Stimulated activated CD4-positive, alpha-beta T cell treated with anti-CD3 and anti-CD28 coated beads, Interleukin-1b, Interleukin-23, amount 100 ng/mL, for 24 hours (primary cell): Measurements from ENCODE around the gene MFF.
"Not testable (repeated sequence)": the region's sequence is repeated elsewhere in the genome, so short reads cannot be mapped to it uniquely, and the experiment has no call there.

ENCODE experiments used
- DNase-seq, 4 experiments: peaks; one replicate each; pipeline ENCODE4 v3.0.0-alpha.2; 2020; ENCODE audit warnings: low read depth in 4 of 4, low spot score in 1 of 4

MFF gene

DNA sequence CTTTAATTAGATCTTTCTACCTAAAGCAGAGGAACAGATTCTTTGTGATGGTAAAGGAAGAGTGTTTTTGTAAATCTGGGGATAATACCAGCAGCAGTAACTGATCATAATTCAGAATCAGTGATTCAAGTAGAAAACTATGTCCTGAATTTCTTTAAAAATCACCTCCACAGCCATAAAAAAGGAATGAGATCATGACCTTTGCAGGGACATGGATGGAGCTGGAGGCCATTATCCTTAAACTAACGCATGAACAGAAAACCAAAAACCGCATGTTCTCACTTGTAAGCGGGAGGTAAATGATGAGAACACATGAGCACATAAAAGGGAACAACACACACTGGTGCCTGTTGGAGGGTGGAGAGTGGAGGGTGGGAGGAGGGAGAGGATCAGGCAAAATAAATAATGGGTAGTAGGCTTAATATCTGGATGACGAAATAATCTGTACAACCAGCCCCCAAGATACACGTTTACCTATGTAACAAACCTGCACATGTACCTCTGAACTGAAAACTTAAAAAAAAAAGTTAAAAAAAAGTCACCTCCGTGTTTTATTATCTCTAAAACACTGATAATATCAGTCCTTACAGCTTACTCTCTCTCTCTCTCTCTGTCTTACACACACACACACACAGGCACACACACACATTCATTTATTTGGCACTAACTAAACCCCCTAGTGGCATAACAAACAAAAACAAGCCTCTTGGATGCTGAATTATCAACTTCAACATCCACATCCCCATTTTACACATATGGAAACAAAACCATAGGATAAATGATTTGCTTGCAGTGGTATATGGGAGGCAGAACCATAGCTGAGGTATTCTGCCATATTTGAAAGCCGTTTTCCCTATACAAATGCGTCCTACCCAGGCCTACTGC is 52.7 kb downstream of the MFF start:
- no peak for DNase-seq

DNA sequence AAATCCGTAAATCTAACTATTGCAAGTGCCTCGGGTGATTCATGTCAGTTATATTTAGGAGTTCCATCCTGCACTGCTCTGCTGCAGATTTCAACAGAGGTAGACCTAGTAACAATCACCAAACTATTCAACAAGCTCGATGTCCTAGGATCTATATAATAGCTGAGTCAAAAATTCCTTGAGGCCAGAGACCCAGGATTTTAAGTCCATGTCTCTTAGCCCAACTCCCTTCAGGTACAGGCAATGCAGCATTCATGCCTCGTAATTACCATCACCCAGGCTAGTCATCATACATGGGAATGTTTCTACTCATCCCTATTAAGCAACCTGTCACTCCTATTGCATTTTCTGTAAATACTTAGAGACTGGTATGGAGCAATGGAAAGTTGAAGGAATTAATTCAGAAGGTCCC is 53.3 kb downstream of the MFF start:
- DNase-seq: no peak

DNA sequence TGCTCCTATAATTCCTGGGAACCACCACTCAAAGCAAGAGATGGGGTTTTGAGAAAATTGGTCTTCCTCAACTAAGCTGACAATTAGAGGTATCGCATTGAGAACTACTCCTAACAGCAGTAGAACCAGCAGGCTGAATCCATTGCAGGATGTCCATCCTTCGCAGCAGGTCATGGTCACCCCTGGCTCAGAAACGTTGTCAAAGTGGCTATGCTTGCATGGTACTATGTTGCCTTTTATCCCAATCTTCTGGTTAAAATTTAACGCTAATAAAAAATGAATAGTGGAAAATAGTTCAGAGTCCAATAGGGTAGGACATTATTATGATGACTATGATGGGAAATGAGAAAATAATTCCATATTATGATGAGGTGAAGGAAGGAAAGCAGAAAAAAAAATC is 54.0 kb downstream of the MFF start, which contains the start of gene TM4SF20:
Gene TM4SF20 (minus strand): TSS at position 212 of the 400 bp plus-strand sequence. CDS start 38 bp downstream, at position 174.
- no peak for DNase-seq

DNA sequence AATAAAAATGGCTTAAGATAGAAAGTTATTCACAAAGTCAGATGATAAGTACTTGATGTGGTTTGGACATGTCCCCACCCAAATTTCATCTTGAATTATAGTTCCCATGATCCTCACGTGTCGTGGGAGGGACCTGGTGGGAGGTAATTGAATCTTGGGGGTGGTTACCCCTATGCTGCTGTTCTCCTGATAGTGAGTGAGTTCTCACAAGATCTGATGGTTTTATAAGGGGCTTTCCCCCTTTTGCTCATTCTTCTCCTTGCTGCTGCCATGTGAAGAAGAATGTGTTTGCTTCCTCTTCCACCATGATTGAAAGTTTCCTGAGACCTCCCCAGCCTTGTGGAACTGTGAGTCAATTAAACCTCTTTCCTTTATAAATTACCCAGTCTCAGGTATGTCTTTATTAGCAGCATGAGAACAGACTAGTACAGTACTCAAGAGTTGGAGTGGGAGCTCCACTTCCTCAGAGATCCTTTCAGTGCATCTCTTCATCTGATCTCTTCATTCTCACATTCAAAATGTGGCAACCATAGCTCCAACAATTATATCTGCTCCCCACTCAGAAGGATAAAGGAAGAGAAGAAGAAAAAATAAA is 57.3 kb downstream of the MFF start:
- peak in 1 of 4 experiments; percentile 7 for DNase-seq

DNA sequence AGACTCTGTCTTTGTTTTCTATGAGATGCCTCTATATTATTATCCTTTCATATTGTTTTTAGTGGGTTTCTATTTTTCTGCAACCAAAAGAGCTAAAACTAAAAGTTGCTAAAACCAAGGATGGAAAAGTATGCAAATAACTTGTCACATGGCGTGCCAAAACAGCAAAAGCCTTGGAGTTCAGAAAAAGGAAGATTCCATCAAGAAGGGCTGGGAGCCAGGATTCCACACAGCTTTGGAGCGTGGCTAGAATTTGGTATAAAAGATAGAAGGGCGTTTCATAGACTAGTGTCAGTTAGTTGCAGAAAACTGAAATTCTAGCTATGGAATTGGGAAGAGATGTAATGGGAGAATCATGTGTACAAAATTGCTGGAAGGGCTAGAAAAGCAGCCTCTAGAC is 58.6 kb downstream of the MFF start:
- no peak for DNase-seq

DNA sequence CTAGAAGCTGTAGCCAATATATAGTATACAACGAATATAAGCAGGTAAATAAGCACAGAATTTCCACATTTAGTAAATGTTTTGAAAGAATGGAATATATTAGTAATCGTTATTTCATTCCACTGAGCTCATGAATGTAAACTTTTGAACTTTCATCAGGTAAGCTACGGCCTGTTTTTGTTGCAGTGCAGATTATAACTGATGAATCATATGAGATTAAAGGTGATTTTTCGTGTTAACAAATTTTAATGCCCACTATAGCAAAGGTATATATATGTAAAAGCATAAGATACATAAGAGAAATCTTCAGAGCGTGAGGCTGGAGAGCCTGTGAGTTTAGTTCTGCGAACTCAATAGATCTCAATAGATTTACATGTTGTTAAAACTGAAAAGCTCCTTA is 61.6 kb downstream of the MFF start:
- DNase-seq: no peak

DNA sequence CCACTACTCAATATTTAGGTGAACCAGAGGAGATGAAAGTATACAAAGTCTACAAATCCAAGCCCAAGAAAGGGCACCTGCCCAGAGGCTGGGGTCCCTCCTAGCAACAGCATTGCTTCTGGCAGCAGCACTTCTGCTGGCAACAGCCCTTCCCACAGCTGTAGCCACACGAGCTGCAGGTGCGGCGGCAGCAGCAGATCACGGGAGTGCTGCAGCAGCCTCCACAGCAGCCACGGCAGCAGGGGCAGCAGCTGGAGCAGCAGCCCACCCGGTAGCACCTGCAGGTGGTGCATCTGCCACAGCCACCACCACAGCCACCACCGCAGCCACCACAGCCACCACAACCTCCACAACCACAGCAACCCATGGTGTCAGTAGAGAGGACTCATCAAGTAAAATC is 62.5 kb downstream of the MFF start, which contains the start of gene SCYGR1:
Gene SCYGR1 (minus strand): TSS at position 367 of the 400 bp plus-strand sequence. CDS start 0 bp downstream, at position 367.
- DNase-seq: not testable (repeated sequence)

DNA sequence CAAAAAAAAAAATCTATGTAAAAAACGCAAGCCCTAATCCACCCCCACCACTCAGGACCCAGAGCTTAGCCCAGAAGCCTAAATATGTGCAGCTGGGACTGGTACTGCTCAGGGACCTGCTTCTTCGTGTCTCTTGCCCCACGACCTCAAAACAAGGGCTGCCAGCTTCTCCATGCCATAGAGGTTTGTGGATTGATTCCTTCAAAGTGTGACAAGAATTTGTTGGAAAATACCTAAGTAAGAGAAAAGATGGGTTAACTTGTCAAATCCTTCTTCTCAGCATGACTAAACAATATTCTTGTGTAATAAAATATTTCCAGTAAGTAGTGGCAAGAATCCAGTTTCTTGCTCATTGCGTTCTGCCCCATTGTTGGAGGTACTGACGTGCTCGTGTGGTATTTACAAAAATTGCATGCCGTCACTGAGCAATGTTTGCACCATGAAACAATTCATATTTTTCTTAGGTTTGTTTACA is 63.5 kb downstream of the MFF start:
- no peak for DNase-seq

DNA sequence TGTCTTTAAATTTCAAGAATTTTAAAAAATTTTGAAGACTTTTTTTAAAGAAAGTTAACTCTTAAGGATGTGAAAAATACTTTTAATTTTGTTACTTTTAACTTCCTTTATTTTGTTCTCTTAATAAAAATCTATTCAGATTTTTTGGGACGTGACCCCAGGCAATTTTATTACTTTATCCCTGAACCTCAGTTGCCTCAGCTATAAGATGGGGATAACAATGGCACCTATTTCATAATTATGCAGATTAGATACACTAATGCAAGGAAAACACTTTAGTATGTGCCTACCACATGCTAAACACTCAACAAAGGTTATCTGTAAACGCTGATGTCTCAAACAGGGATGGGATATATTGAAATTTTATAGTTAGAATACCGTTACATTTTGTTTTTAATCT is 64.2 kb downstream of the MFF start:
- DNase-seq: no peak

DNA sequence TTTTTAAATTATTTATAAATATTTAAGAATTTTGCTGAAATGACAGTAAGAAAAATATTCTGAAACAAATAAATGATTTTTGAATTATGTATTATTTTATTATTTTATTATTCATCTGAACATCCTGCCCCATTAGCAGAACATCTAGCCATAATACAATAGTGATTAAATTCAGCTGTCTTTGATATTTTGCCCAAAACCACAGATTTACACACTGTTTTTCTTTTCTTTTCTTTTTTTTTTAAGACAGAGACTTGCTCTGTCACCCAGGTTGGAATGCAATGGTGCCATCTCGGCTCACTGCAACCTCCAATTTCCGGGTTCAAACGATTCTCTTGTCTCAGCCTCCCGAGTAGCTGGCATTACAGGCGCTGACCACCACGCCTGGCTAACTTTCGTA is 64.6 kb downstream of the MFF start:
- no peak for DNase-seq

DNA sequence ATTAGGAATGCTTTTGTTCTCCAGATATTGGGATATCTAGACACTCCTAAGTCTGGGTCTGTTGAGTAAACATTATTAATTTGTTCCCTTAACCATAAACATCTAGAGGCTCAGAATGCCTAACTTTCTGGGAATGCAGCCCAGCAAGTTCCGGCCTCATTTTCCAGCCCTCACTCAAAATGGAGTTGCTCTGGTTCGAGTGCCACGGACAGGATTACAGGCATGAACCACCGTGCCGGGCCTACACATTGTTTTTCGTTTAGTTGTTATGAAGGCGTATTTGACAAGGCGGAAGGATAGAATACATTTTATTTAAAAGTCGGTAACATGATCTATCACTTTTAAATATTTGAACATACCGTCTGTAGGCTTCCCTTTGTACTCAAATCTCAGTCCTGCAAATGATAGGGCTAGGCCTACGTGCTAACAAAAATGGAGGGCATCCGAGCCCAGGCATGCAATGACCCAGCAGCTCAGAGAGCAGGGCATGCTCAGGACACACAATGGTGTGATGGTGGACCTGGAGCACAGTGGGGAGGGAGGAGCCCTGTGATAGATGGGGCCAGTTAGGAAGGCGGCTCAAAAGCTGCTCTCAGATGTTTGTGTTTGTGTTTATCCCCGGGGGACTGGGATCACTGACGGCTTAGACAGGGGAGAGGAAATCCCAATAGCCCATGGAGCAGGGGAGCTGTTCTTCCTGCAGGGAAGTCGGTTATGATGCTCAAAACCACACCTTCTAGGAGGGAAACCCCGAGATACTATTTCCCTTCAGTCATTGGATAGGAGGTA is 65.6 kb downstream of the MFF start:
- DNase-seq: no peak

DNA sequence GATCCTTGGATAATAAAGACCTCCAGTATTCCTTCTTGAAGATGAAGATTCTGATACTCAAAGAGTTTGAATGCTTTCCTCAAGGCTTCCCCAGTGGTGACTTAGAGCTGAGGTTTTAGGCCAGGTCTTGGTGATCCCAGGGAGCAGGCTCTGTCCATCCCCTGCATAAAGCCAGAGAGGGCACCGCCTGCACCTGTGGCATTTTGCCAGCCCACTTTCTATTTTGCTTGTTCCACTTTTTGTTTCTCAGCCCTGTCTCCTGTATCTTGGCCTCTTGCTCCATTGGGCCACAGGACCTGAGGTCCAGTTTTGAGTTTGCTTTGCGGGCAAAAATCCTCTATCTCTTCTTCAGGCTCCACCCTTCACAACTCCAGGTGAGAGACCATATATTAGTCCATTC is 69.3 kb downstream of the MFF start:
- DNase-seq: no peak

DNA sequence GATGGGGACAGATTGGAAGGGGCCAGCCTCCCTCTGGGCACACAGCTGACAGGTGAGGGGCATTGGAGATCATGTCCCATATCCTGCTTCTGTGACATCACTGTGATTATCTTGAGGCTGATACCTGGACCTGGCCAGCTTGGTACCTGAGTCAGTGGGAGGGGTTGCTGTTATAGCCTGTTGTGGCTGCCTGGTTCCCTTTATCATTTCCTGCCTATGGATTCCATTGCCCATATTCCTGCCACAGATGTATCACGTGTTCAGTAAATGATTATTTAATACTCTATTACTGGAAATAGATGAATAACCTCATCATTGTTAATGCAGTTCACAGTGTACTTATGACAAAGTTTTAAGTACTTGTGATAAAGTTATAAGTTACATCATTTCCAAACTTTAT is 70.5 kb downstream of the MFF start:
- no peak for DNase-seq

DNA sequence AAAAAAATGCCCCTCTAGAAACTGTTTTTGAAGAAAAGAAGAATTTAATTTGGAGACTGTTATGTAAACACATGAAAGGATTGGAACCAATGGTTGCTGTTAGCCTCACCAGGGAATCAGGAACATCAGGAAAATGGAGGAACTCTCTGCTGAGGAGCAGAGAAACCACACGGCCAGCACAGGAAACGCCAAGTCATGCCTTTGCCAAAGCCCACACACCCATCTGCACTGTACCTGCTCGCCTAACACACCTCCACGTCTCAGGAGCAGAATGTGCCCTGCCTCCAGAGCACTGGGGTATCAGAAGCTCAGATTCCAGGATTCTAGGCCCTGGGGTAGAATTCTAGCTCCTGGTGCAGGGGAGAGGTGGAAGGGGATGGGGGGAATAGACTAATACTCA is 72.5 kb downstream of the MFF start:
- no peak for DNase-seq

DNA sequence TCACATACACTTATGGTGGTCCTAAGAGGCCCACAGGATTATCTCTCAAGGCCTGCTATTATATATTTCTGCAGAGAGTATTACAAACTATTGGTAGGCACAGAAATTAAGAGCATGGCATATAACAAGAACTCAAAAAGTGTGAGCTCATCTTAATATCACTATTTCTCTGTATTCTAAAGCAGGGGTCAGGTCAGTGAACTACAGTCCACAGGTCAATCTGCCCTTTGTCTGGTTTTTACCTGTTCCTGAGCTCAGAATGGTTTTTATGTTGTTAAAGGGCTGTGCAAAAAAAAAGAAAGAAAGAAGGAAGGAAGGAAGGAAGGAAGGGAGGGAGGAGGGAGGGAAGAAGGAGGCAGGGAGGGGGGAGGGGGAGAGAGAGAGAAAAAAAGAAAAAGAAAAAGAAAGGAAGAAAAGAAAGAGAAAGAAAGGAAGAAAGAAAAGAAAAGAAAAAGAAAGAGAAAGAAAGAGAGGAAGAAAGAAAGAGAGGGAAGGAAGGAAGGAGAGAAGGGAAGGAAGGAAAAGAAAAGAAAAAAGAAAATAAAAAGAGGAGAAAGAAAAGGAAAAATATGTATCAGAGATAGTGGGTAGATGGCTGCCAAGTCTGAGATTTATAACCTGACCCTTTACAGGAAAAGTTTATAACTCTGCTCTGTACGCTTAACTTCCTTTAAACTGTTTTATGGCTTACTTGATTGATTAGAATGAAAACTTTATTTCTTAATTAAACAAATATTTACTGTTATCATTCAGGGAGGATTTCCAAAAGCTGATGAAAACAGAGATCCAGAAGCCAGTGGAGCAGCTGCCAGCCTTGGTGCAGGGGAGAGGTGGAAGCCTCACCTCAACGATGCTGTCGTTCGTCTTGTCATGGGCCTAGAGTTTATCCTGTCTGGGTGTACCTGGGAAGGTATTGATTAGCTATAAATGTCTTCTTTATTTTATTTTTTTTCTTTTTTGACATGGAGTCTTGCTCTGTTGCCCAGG is 73.9 kb downstream of the MFF start:
- no peak for DNase-seq

DNA sequence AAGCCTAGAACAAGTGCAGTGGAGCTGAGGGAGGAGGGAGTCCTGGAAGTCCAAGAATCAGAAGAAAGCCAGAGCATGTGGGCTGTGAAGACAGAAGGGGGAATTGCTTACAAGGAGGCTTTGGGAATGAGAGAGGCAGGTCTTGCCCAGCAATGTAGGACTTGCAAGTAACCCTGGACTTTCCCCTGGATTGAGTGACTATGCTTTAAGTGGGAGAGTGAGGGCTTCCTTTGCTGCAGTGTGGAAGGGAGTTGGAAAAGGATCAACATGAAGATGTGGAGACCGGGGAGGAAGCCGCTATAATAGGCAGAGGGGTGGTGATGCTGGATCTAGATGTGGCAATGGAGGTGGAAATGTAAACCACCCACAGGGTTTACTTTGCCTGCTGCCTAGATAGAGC is 76.5 kb downstream of the MFF start:
- DNase-seq: no peak

DNA sequence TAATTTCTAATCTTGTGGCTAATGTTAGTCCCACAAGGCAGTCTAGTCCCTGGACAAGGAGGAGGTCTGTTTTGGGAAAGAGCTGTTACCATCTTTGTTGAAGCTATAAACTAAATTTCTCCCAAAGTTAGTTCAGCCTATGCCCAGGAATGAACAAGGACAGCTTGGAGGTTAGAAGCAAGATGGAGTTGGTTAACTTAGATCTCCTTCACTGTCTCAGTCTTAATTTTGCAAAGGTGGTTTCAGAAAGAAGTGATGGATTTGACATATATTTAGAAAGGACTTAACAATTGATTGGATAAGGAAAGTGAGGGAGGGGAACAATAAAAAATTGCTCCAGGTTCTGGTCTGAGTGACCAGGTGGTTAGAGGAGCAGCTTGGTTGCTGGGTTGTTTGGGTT is 77.3 kb downstream of the MFF start:
- no peak for DNase-seq

DNA sequence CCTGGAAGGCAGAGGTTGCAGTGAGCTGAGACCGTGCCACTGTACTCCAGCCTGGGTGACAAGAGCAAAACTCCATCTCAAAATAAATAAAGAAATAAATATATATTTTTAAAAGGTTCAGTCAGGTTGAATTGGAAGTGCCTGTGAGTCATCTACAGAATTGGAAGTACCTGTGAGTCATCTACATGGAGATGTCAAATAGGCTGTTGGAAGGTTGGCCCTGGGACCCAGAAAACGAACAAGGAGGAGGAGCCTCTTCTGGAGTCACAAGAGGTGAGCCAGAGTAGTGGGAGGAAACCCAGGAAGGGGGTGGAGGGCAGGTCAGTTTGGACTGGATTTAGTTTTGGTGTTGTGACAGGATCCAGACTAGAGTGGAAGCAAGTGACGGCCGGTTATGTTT is 77.9 kb downstream of the MFF start:
- no peak for DNase-seq

DNA sequence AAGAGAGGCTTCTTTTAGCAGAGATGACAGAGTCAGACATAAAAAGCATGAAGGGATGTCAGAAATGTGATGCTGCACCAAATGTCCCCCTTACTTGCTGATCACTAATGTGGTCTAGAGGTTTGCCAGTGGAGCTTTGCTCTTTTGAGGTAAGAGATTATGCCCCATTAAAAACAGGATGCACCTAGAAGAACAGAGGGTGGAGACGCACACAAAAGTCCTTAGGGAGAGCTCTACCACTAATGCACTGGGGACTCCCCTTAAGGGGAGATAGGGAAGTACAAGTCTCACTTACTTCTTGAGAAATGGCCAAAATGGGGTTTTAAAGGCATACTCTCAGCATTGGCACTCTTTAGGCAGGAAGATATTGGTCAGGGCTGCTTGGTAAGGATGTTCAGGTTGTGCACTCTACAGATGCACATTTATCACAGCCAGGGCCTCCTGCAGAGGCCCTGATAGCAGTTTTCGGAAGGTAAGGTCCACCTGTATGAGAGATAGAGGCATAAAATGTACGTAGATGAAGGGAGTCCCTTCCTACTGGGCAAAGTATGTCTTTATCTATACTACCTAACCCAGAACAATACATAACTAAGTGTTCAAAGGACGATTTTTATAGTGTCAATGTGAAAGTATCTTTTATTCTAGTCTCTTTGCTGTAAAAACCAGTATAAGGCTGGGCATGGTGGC is 79.7 kb downstream of the MFF start:
- DNase-seq: no peak
